Uterus (tissue), 4 donors: ENCODE data around the gene SHC2. TPM values are rescaled to one million over a fixed set of nuclear protein-coding genes. Genes with fewer than 3 reads are reported as not detected.

ENCODE experiments used
- DNase-seq, 2 donors: peaks; one replicate each; pipeline ENCODE4 v3.0.0-alpha.2; 2019 to 2020
- H3K27ac ChIP-seq, 2 donors: fragments of 200-600 bp; sonication (generic); 1 replicate in 1 of 2; 2 replicates in 1 of 2; pipeline ENCODE4 v1.5.1; 2016 to 2018
- H3K27me3 ChIP-seq, 2 donors: fragments of 200-600 bp; sonication (generic); one replicate each; pipeline ENCODE4 v1.5.1; 2018 to 2019; ENCODE audit warnings: control low read depth in 1 of 2
- H3K36me3 ChIP-seq, 2 donors: fragments of 200-600 bp; sonication (generic); one replicate each; pipeline ENCODE4 v1.5.1; 2019; ENCODE audit warnings: control low read depth in 1 of 2
- H3K4me1 ChIP-seq, 2 donors: fragments of 200-600 bp; sonication (generic); one replicate each; pipeline ENCODE4 v1.5.1; 2018 to 2019; ENCODE audit warnings: control low read depth in 1 of 2
- H3K4me3 ChIP-seq, 2 donors: fragments of 200-600 bp; sonication (generic); 1 replicate in 1 of 2; 2 replicates in 1 of 2; pipeline ENCODE4 v1.5.1; 2018 to 2019; ENCODE audit warnings: mild to moderate bottlenecking in 1 of 2
- H3K9me3 ChIP-seq, 2 donors: fragments of 200-600 bp; sonication (generic); one replicate each; pipeline ENCODE4 v1.5.1; 2019; ENCODE audit warnings: control low read depth in 1 of 2
- POLR2A ChIP-seq, 2 donors: fragments of 450-650 bp; IDR thresholded peaks; one replicate each; pipeline ENCODE4 v1.6.1; 2016; ENCODE audit warnings: antibody characterized with exemption in 2 of 2, mild to moderate bottlenecking in 1 of 2, moderate library complexity in 1 of 2
- intact Hi-C: fragments of 100-400 bp; cut with DNase I; formaldehyde crosslinking; loops from one replicate; pipeline ENCODE4 v1.15.1; 2023; ENCODE audit warnings: low total_unique reads
- total RNA-seq, 4 donors: library from RNA; depleted of rRNA in 3 of 4; stranded (reverse); fragments of >200 nt in 3 of 4; gene quantifications; one replicate each; pipeline versions ENCODE4 v1.1.0 to v1.2.4, GENCODE V29; 2014 to 2023
- TF ChIP-seq, protein P1 (sequence below), 4 experiments: fragments of 200-600 bp in 2 of 4; fragments of 450-650 bp in 2 of 4; sonication (generic) in 2 of 4; IDR thresholded peaks; one replicate each; pipeline ENCODE4 v1.5.1; 2016 to 2019; ENCODE audit warnings: antibody characterized with exemption in 4 of 4, mild to moderate bottlenecking in 2 of 4, moderate library complexity in 1 of 4
- donor health status: DM: yes; HTN: yes; CAD: no.

Gene SHC2
- total RNA-seq, 4 donors from 2014 or later = 2.9 to 43.6 (median 8.4) TPM

DNA sequence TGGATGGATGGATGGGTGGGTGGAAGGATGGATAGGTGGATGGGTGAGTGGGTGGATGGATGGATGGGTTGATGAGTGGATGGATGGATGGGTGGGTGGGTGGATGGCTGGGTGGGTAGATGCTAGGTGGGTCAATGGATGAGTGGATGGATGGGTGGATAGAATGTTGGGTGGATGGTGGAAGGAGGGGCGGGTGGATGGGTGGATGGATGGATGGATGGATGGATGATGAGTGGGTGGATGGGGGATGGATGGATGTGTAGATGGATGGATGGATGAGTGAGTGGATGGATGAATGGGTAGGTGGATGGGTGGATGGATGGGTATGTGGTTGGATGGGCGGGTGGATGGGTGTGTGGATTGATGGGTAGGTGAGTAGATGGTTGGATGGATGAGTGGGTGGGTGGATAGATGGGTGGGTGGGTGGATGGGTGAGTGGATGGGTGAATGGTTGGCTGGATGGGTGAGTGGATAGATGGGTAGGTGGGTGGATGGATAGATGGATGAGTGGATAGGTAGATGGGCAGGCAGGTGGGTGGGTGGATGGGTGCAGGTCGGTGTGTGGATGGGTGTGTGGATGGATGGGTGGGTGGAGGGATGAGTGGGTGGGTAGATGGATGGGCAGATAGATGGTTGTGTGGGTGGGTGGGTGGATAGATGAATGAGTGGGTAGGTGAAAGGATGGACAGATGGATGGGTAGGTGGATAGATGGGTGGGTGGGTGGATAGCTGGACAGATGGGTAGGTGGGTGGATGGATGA is 4.4 kb upstream of the SHC2 start:
- no peak for TF ChIP-seq POLR2A (IDR thresholded peaks at IDR 0.05)
- TF ChIP-seq, protein P1, sequence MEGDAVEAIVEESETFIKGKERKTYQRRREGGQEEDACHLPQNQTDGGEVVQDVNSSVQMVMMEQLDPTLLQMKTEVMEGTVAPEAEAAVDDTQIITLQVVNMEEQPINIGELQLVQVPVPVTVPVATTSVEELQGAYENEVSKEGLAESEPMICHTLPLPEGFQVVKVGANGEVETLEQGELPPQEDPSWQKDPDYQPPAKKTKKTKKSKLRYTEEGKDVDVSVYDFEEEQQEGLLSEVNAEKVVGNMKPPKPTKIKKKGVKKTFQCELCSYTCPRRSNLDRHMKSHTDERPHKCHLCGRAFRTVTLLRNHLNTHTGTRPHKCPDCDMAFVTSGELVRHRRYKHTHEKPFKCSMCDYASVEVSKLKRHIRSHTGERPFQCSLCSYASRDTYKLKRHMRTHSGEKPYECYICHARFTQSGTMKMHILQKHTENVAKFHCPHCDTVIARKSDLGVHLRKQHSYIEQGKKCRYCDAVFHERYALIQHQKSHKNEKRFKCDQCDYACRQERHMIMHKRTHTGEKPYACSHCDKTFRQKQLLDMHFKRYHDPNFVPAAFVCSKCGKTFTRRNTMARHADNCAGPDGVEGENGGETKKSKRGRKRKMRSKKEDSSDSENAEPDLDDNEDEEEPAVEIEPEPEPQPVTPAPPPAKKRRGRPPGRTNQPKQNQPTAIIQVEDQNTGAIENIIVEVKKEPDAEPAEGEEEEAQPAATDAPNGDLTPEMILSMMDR (IDR thresholded peaks at IDR 0.05) = no peak
- intact Hi-C loops = no loop called here

DNA sequence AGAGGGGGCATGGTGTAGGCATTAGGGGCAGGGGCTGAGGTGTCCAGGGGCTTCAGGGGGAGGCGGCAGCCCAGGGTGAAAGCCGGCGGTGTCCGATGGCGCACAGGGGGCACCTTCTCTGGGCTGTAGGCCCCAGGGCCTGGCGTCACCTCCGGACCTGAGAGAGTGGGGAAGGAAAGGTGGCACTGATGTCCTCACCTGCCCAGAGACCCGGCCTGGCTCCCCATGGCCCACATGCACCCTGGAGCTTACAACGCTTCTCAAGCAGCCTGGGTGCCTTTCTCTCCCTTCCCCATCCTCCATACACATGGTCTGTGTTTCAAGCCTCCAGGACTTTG is 3.3 kb upstream of the SHC2 start:
- intact Hi-C loops = no loop called here
- DNase-seq = no peak
- no peaks in the 10 kb centered on the region for H3K36me3 ChIP-seq
- no peak overlapping the region for H3K4me3 ChIP-seq
- H3K27me3 ChIP-seq = no peaks in the 10 kb centered on the region
- no peaks in the 10 kb centered on the region for H3K9me3 ChIP-seq
- no peak overlapping the region for H3K27ac ChIP-seq
- H3K4me1 ChIP-seq = peaks cover 0 to 16% of the 10 kb centered on the region in 2 donors
- TF ChIP-seq POLR2A (IDR thresholded peaks at IDR 0.05) = no peak
- TF ChIP-seq, protein P1 (IDR thresholded peaks at IDR 0.05) = no peak

More for the DNA sequence above, 4.4 kb upstream of the SHC2 start:
- H3K27me3 ChIP-seq = no peaks in the 10 kb centered on the region
- no peaks in the 10 kb centered on the region for H3K36me3 ChIP-seq
- DNase-seq = no peak
- no peak overlapping the region for H3K4me3 ChIP-seq
- no peaks in the 10 kb centered on the region for H3K9me3 ChIP-seq
- H3K4me1 ChIP-seq = peaks cover 0 to 12% of the 10 kb centered on the region in 2 donors
- H3K27ac ChIP-seq = no peak overlapping the region

DNA sequence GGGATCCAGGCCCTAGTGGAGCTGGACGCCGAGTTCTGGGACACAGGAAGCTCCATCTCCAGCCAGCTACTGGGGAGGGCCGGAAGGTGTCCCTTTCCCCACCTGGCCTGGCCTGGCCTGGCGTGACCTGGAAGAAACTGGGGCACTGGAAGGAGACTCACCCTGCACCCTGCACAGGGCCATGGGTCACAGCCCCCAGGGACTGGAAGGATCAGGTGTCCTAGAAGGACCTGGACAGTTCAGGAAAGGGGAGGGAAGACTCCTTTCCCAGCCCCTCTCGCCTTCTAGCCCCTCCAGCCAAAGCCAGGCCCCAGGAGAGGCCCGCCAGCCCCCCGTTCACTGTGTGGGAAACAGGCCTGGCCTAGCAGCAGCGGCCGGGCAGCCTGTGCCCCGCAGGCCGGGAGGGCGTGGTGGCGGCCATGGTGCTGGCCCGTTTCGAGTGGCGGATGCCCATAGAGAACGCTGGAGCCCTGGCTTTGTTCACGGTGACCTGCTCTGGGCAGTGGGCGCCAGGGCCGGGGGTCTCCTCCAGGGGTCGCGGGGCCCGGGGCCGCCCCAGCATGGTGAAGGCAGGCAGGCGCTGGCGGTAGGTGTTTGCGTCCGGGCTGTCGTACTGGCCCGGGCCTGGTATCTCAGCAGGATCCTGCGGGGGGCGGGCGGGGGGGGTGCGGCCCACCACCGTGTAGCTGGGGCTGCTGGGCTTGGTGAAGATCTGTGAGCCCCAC is 2.8 kb upstream of the SHC2 start:
- Histone ChIP-seq H3K36me3 (no peaks in the 10 kb centered on the region), H3K27me3 (no peaks in the 10 kb centered on the region), H3K4me1 (peaks cover 0 to 16% of the 10 kb centered on the region in 2 donors), H3K27ac (no peak overlapping the region), H3K4me3 (no peak overlapping the region), H3K9me3 (no peaks in the 10 kb centered on the region)
- TF ChIP-seq, protein P1 (IDR thresholded peaks at IDR 0.05) = no peak
- no peak for TF ChIP-seq POLR2A (IDR thresholded peaks at IDR 0.05)
- DNase-seq = no peak
- intact Hi-C loops = no loop called here

DNA sequence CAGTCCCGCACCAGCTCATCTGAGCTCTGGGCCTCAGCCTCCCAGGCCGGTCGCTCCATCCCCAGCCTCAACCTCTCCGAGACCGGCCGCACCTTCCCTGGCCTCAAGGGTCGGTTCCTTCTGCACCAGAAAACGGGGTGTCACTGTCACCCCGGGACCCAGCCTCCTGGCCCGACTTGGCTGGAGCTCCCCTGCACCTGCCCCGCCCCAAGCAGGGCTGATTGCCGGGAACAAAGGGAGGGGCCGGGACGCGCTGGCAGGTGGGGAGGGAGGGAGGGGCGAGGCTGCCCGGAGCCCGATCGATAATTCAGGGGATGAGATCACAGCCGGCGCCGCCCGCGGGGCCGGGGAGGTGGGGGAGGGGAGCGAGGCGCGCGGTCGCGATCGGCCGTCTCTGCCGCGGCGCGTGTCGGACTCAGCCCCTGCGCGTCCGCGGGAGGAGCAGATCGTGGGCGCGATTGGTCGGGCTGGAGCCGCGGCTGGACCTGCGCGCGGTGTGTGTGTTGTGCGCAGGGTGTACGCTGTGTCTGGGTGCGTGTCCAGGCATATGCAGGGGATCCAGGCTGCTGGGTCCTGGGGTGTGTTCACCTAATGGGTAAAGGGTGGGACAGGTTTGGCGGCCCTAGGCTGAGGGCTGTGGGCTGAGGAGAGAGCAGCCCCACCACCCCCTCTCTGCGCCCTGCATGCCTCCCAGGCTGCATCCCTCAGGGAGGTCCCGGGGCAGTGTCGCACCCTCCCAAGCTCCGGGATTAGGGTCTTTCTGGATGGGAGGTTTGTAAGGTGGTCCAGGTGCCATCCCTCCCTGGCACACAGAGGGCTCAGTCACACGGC is 1.1 kb upstream of the SHC2 start:
- Histone ChIP-seq H3K27me3 (no peaks in the 10 kb centered on the region), H3K27ac (peak overlapping the region in 1 of 2 donors; percentile 79), H3K4me3 (peak overlapping the region; percentile 24 to 44), H3K36me3 (no peaks in the 10 kb centered on the region), H3K9me3 (no peaks in the 10 kb centered on the region), H3K4me1 (peaks cover 0 to 16% of the 10 kb centered on the region in 2 donors)
- peak; percentile 29 to 37 for DNase-seq
- TF ChIP-seq, protein P1 (IDR thresholded peaks at IDR 0.05) = no peak
- peak in 1 of 2 donors; percentile 11 for TF ChIP-seq POLR2A (IDR thresholded peaks at IDR 0.05)
- intact Hi-C loops = no loop called here
